ENCODE measurements around the gene RALA.
A peak's percentile ranks its signal among the peaks of the same experiment; 100 is the strongest.

RALA gene

GRCh38 chr7:39617005-39617404 lies 6.4 kb upstream of the RALA start:
- Histone ChIP-seq H3K36me3 (ENCODE audit: control insufficient read depth in 4 of 4, insufficient read depth in 4 of 4, low read length in 3 of 4) (no peaks in the 10 kb centered on the region), H3K4me3 (ENCODE audit: control insufficient read depth in 1 of 7, extremely low read depth in 1 of 7, insufficient read depth in 4 of 7, low read depth in 2 of 7, low read length in 6 of 7) (no peak overlapping the region), H3K4me1 (ENCODE audit: control extremely low read depth in 1 of 4, control insufficient read depth in 4 of 4, insufficient read depth in 4 of 4, low read length in 3 of 4) (peaks cover 0 to 19% (median 5%) of the 10 kb centered on the region in 4 experiments), H3K27me3 (replicated peaks in 2 of 5; ENCODE audit: control insufficient read depth in 4 of 5, insufficient read depth in 5 of 5, low read length in 4 of 5) (no peaks in the 10 kb centered on the region), H3K27ac (ENCODE audit: insufficient read depth in 1 of 2, low read depth in 1 of 2, low read length in 2 of 2, poor library complexity in 1 of 2, severe bottlenecking in 2 of 2) (no peak overlapping the region), H3K9me3 (ENCODE audit: control extremely low read depth in 1 of 5, control insufficient read depth in 4 of 5, insufficient read depth in 2 of 5, low read depth in 1 of 5, low read length in 4 of 5) (no peaks in the 10 kb centered on the region)
- no peak for DNase-seq
- CTCF ChIA-PET, result interaction anchor here (1.1 to 1.7 kb wide), 2 partner anchors 25 to 37 kb away, joined by 3 read pairs; no protein-coding TSS in a partner anchor
- POLR2A ChIA-PET, result no interaction called here

GRCh38 chr7:39618868-39619267 lies 4.5 kb upstream of the RALA start:
- Histone ChIP-seq H3K4me1 (ENCODE audit: control extremely low read depth in 1 of 4, control insufficient read depth in 4 of 4, insufficient read depth in 4 of 4, low read length in 3 of 4) (peaks cover 5 to 30% (median 12%) of the 10 kb centered on the region in 4 experiments), H3K36me3 (ENCODE audit: control insufficient read depth in 4 of 4, insufficient read depth in 4 of 4, low read length in 3 of 4) (no peaks in the 10 kb centered on the region), H3K9me3 (ENCODE audit: control extremely low read depth in 1 of 5, control insufficient read depth in 4 of 5, insufficient read depth in 2 of 5, low read depth in 1 of 5, low read length in 4 of 5) (no peaks in the 10 kb centered on the region), H3K27me3 (replicated peaks in 2 of 5; ENCODE audit: control insufficient read depth in 4 of 5, insufficient read depth in 5 of 5, low read length in 4 of 5) (no peaks in the 10 kb centered on the region), H3K27ac (ENCODE audit: insufficient read depth in 1 of 2, low read depth in 1 of 2, low read length in 2 of 2, poor library complexity in 1 of 2, severe bottlenecking in 2 of 2) (no peak overlapping the region), H3K4me3 (ENCODE audit: control insufficient read depth in 1 of 7, extremely low read depth in 1 of 7, insufficient read depth in 4 of 7, low read depth in 2 of 7, low read length in 6 of 7) (no peak overlapping the region)
- DNase-seq, result no peak
- POLR2A ChIA-PET, result no interaction called here
- CTCF ChIA-PET, result interaction anchor here (0.6 to 1.7 kb wide), 3 partner anchors 10 to 27 kb away, joined by 3 to 4 read pairs (median 3); no protein-coding TSS in a partner anchor
- no CpG with 5 or more reads among the region's 4 CpGs for WGBS (ENCODE audit: insufficient coverage)

- H3K9me3 ChIP-seq (ENCODE audit: control extremely low read depth in 1 of 5, control insufficient read depth in 4 of 5, insufficient read depth in 2 of 5, low read depth in 1 of 5, low read length in 4 of 5), result no peaks in the 10 kb centered on the region
- H3K27me3 ChIP-seq (replicated peaks in 2 of 5; ENCODE audit: control insufficient read depth in 4 of 5, insufficient read depth in 5 of 5, low read length in 4 of 5), result no peaks in the 10 kb centered on the region
- peaks cover 10 to 44% (median 21%) of the 10 kb centered on the region in 4 experiments for H3K4me1 ChIP-seq (ENCODE audit: control extremely low read depth in 1 of 4, control insufficient read depth in 4 of 4, insufficient read depth in 4 of 4, low read length in 3 of 4)
- no peak overlapping the region for H3K4me3 ChIP-seq (ENCODE audit: control insufficient read depth in 1 of 7, extremely low read depth in 1 of 7, insufficient read depth in 4 of 7, low read depth in 2 of 7, low read length in 6 of 7)
- ChIA-PET CTCF (interaction anchor here (1.5 to 5.5 kb wide), 5 partner anchors 10 to 121 kb away, joined by 3 to 51 read pairs (median 12); no protein-coding TSS in a partner anchor), POLR2A (no interaction called here)
- no peaks in the 10 kb centered on the region for H3K36me3 ChIP-seq (ENCODE audit: control insufficient read depth in 4 of 4, insufficient read depth in 4 of 4, low read length in 3 of 4)
- H3K27ac ChIP-seq (ENCODE audit: insufficient read depth in 1 of 2, low read depth in 1 of 2, low read length in 2 of 2, poor library complexity in 1 of 2, severe bottlenecking in 2 of 2), result no peak overlapping the region
- no peak for DNase-seq
Measured at GRCh38 chr7:39620486-39620885, 2.9 kb upstream of the RALA start.

- H3K27ac ChIP-seq (ENCODE audit: insufficient read depth in 1 of 2, low read depth in 1 of 2, low read length in 2 of 2, poor library complexity in 1 of 2, severe bottlenecking in 2 of 2), result no peak overlapping the region
- peaks cover 12 to 50% (median 28%) of the 10 kb centered on the region in 4 experiments for H3K4me1 ChIP-seq (ENCODE audit: control extremely low read depth in 1 of 4, control insufficient read depth in 4 of 4, insufficient read depth in 4 of 4, low read length in 3 of 4)
- 83% methylated on average over 1 of the region's 1 CpG for WGBS (ENCODE audit: insufficient coverage)
- no peak overlapping the region for H3K4me3 ChIP-seq (ENCODE audit: control insufficient read depth in 1 of 7, extremely low read depth in 1 of 7, insufficient read depth in 4 of 7, low read depth in 2 of 7, low read length in 6 of 7)
- H3K27me3 ChIP-seq (replicated peaks in 2 of 5; ENCODE audit: control insufficient read depth in 4 of 5, insufficient read depth in 5 of 5, low read length in 4 of 5), result no peaks in the 10 kb centered on the region
- no peaks in the 10 kb centered on the region for H3K9me3 ChIP-seq (ENCODE audit: control extremely low read depth in 1 of 5, control insufficient read depth in 4 of 5, insufficient read depth in 2 of 5, low read depth in 1 of 5, low read length in 4 of 5)
- no peak for DNase-seq
- ChIA-PET POLR2A (no interaction called here), CTCF (interaction anchor here (0.6 to 5.5 kb wide), 9 partner anchors 9 to 521 kb away, joined by 3 to 51 read pairs (median 6); no protein-coding TSS in a partner anchor)
- H3K36me3 ChIP-seq (ENCODE audit: control insufficient read depth in 4 of 4, insufficient read depth in 4 of 4, low read length in 3 of 4), result peaks cover 0 to under 1% (median 0%) of the 10 kb centered on the region in 4 experiments
Measured at GRCh38 chr7:39621261-39621660, 2.1 kb upstream of the RALA start.

GRCh38 chr7:39621784-39622411 lies 1.5 kb upstream of the RALA start:
- ChIA-PET POLR2A (interaction anchor here (0.8 to 2.2 kb wide), 2 partner anchors 12 to 18 kb away, joined by 3 to 9 read pairs; no protein-coding TSS in a partner anchor), CTCF (interaction anchor here (0.6 to 5.5 kb wide), 16 partner anchors 9 to 430 kb away, joined by 3 to 51 read pairs (median 4); no protein-coding TSS in a partner anchor)
- H3K9me3 ChIP-seq (ENCODE audit: control extremely low read depth in 1 of 5, control insufficient read depth in 4 of 5, insufficient read depth in 2 of 5, low read depth in 1 of 5, low read length in 4 of 5), result no peaks in the 10 kb centered on the region

GRCh38 chr7:39622609-39623008 lies 763 bp upstream of the RALA start:
- ChIA-PET CTCF (interaction anchor here (0.6 to 5.5 kb wide), 14 partner anchors 12 to 125 kb away, joined by 3 to 51 read pairs (median 4); no protein-coding TSS in a partner anchor), POLR2A (interaction anchor here (0.6 to 2.2 kb wide), 4 partner anchors 13 to 66 kb away, joined by 3 to 9 read pairs (median 4); no protein-coding TSS in a partner anchor)
- H3K27me3 ChIP-seq (replicated peaks in 2 of 5; ENCODE audit: control insufficient read depth in 4 of 5, insufficient read depth in 5 of 5, low read length in 4 of 5), result no peaks in the 10 kb centered on the region
- WGBS (ENCODE audit: insufficient coverage), result 67% methylated on average over 8 of the region's 11 CpGs
- H3K4me1 ChIP-seq (ENCODE audit: control extremely low read depth in 1 of 4, control insufficient read depth in 4 of 4, insufficient read depth in 4 of 4, low read length in 3 of 4), result peaks cover 12 to 54% (median 35%) of the 10 kb centered on the region in 4 experiments
- peaks cover 0 to 3% (median 0%) of the 10 kb centered on the region in 4 experiments for H3K36me3 ChIP-seq (ENCODE audit: control insufficient read depth in 4 of 4, insufficient read depth in 4 of 4, low read length in 3 of 4)
- no peak for DNase-seq
- no peaks in the 10 kb centered on the region for H3K9me3 ChIP-seq (ENCODE audit: control extremely low read depth in 1 of 5, control insufficient read depth in 4 of 5, insufficient read depth in 2 of 5, low read depth in 1 of 5, low read length in 4 of 5)
- peak overlapping the region; percentile 71 to 96 (median 90) for H3K4me3 ChIP-seq (ENCODE audit: control insufficient read depth in 1 of 7, extremely low read depth in 1 of 7, insufficient read depth in 4 of 7, low read depth in 2 of 7, low read length in 6 of 7)
- H3K27ac ChIP-seq (ENCODE audit: insufficient read depth in 1 of 2, low read depth in 1 of 2, low read length in 2 of 2, poor library complexity in 1 of 2, severe bottlenecking in 2 of 2), result peak overlapping the region; percentile 57 to 88

More at GRCh38 chr7:39621784-39622411, 1.5 kb upstream of the RALA start:
- DNase-seq, result peak; percentile 51 to 66 (median 54)
- peak overlapping the region in 2 of 7 experiments; percentile 10 to 89 for H3K4me3 ChIP-seq (ENCODE audit: control insufficient read depth in 1 of 7, extremely low read depth in 1 of 7, insufficient read depth in 4 of 7, low read depth in 2 of 7, low read length in 6 of 7)
- WGBS (ENCODE audit: insufficient coverage), result 80% methylated on average over 1 of the region's 1 CpG
- peaks cover 12 to 52% (median 33%) of the 10 kb centered on the region in 4 experiments for H3K4me1 ChIP-seq (ENCODE audit: control extremely low read depth in 1 of 4, control insufficient read depth in 4 of 4, insufficient read depth in 4 of 4, low read length in 3 of 4)
- peaks cover 0 to 3% (median 0%) of the 10 kb centered on the region in 4 experiments for H3K36me3 ChIP-seq (ENCODE audit: control insufficient read depth in 4 of 4, insufficient read depth in 4 of 4, low read length in 3 of 4)
- no peaks in the 10 kb centered on the region for H3K27me3 ChIP-seq (replicated peaks in 2 of 5; ENCODE audit: control insufficient read depth in 4 of 5, insufficient read depth in 5 of 5, low read length in 4 of 5)
- peak overlapping the region in 1 of 2 experiments; percentile 88 for H3K27ac ChIP-seq (ENCODE audit: insufficient read depth in 1 of 2, low read depth in 1 of 2, low read length in 2 of 2, poor library complexity in 1 of 2, severe bottlenecking in 2 of 2)

Data from common myeloid progenitor, CD34-positive (primary cell).